Body of pancreas (tissue), 4 donors: ENCODE data around the gene CCDC71L. TPM values are rescaled to one million over a fixed set of nuclear protein-coding genes. Genes with fewer than 3 reads are reported as not detected.
A peak's percentile ranks its signal among the peaks of the same experiment; 100 is the strongest.

ENCODE experiments used
- ATAC-seq: fragments of 150-250 bp; one replicate; pipeline ENCODE4 v1.9.1; 2016
- DNase-seq, 4 donors: peaks; one replicate each; pipeline ENCODE4 v3.0.0-alpha.2; 2019
- H3K27ac ChIP-seq, 4 donors: fragments of 200-600 bp; sonication (generic); 1 replicate in 3 of 4; 2 replicates in 1 of 4; pipeline versions ENCODE4 v1.5.1 to v1.6.1; 2016 to 2019; ENCODE audit warnings: mild to moderate bottlenecking in 1 of 4, mixed read lengths in 1 of 4, moderate library complexity in 1 of 4
- H3K27me3 ChIP-seq, 2 donors: fragments of 200-600 bp; sonication (generic); one replicate each; pipeline ENCODE4 v1.6.0; 2016; ENCODE audit warnings: mild to moderate bottlenecking in 1 of 2
- H3K36me3 ChIP-seq, 2 donors: fragments of 200-600 bp; sonication (generic); replicated peaks in 1 of 2; 2 replicates each; pipeline ENCODE4 v1.5.1; 2016; ENCODE audit warnings: low read depth in 2 of 2; ENCODE audit not compliant: insufficient read depth in 1 of 2
- H3K4me1 ChIP-seq: fragments of 200-600 bp; sonication (generic); one replicate; pipeline ENCODE4 v1.6.0; 2016
- H3K4me3 ChIP-seq, 2 donors: fragments of 200-600 bp; sonication (generic); 1 replicate in 1 of 2; 2 replicates in 1 of 2; pipeline ENCODE4 v1.5.1; 2016 to 2019
- H3K9me3 ChIP-seq, 3 donors: fragments of 200-600 bp; sonication (generic); 1 replicate in 2 of 3; 2 replicates in 1 of 3; pipeline ENCODE4 v1.5.1; 2016
- CTCF ChIP-seq, 7 experiments: fragments of 450-650 bp in 4 of 7; fragments of 200-600 bp in 3 of 7; sonication (generic) in 3 of 7; IDR thresholded peaks; one replicate each; pipeline ENCODE4 v1.5.1; 2016 to 2019; ENCODE audit warnings: antibody characterized with exemption in 7 of 7
- POLR2A ChIP-seq, 3 donors: fragments of 450-650 bp; IDR thresholded peaks; one replicate each; pipeline ENCODE4 v1.6.1; 2016; ENCODE audit warnings: antibody characterized with exemption in 3 of 3, mild to moderate bottlenecking in 2 of 3
- WGBS, 2 donors: methylation state at CpG; one replicate each; pipeline ENCODE4 v1.1.5; 2017; 5-methylcytosine and 5-hydroxymethylcytosine counted together
- intact Hi-C: fragments of 100-400 bp; cut with DNase I; formaldehyde crosslinking; loops from one replicate; pipeline ENCODE4 v1.15.1; 2023
- total RNA-seq, 2 donors: library from RNA; depleted of rRNA; stranded (reverse); fragments of >200 nt; gene quantifications; one replicate each; pipeline ENCODE4 v1.1.0, GENCODE V29; 2016

Gene CCDC71L
- total RNA-seq, 2 donors from 2014 or later: 8.6 to 23.7 TPM

GRCh38 chr7:106666353-106666752 is 5.4 kb upstream of the CCDC71L start:
- H3K27me3 ChIP-seq: no peaks in the 10 kb centered on the region
- no peaks in the 10 kb centered on the region for H3K9me3 ChIP-seq
- H3K36me3 ChIP-seq: no peaks in the 10 kb centered on the region
- TF ChIP-seq CTCF (IDR thresholded peaks at IDR 0.05) (no peak), POLR2A (IDR thresholded peaks at IDR 0.05) (no peak)
- no peak for ATAC-seq
- intact Hi-C loops: no loop called here
- no peak overlapping the region for H3K27ac ChIP-seq
- 82 to 93% methylated on average over 2 of the region's 2 CpGs for WGBS, 2 donors
- no peak overlapping the region for H3K4me3 ChIP-seq
- H3K4me1 ChIP-seq: no peaks in the 10 kb centered on the region
- no peak for DNase-seq

GRCh38 chr7:106664343-106664742 is 3.4 kb upstream of the CCDC71L start:
- TF ChIP-seq POLR2A (IDR thresholded peaks at IDR 0.05): no peak
- no peak for TF ChIP-seq CTCF (IDR thresholded peaks at IDR 0.05)
- no peak overlapping the region for H3K27ac ChIP-seq
- DNase-seq: no peak
- H3K4me1 ChIP-seq: peaks cover 2% of the 10 kb centered on the region
- no peaks in the 10 kb centered on the region for H3K9me3 ChIP-seq
- no peak for ATAC-seq
- H3K27me3 ChIP-seq: no peaks in the 10 kb centered on the region
- H3K36me3 ChIP-seq: no peaks in the 10 kb centered on the region
- H3K4me3 ChIP-seq: no peak overlapping the region
- whole genome bisulfite sequencing, 2 donors: 84 to 87% methylated on average over 3 of the region's 3 CpGs
- intact Hi-C loops: no loop called here

- ATAC-seq (peak; percentile 69), DNase-seq (peak; percentile 77 to 82 (median 80))
- no peaks in the 10 kb centered on the region for H3K9me3 ChIP-seq
- TF ChIP-seq POLR2A (IDR thresholded peaks at IDR 0.05) (peak in 2 of 3 donors; percentile 58 to 61), CTCF (IDR thresholded peaks at IDR 0.05) (peak; percentile 46 to 78 (median 64))
- H3K27ac ChIP-seq: peak overlapping the region; percentile 81 to 97 (median 92)
- WGBS, 2 donors: 0 to 2% methylated on average over 9 to 101 of the region's 101 CpGs
- H3K4me3 ChIP-seq: peak overlapping the region; percentile 86 to 92
- H3K36me3 ChIP-seq: no peaks in the 10 kb centered on the region
- peaks cover 14% of the 10 kb centered on the region for H3K4me1 ChIP-seq
- intact Hi-C loops: no loop called here
- H3K27me3 ChIP-seq: no peaks in the 10 kb centered on the region
These were observed 746 bp downstream of the CCDC71L start for GRCh38 chr7:106659963-106660861.

- intact Hi-C loops: no loop called here
- H3K4me1 ChIP-seq: peaks cover 14% of the 10 kb centered on the region
- H3K27me3 ChIP-seq: no peaks in the 10 kb centered on the region
- no peak for ATAC-seq
- 13 to 16% methylated on average over 12 of the region's 12 CpGs for WGBS, 2 donors
- DNase-seq: no peak
- no peaks in the 10 kb centered on the region for H3K36me3 ChIP-seq
- peak overlapping the region; percentile 86 to 92 for H3K4me3 ChIP-seq
- peak overlapping the region; percentile 81 to 97 (median 92) for H3K27ac ChIP-seq
- H3K9me3 ChIP-seq: no peaks in the 10 kb centered on the region
- TF ChIP-seq CTCF (IDR thresholded peaks at IDR 0.05) (no peak), POLR2A (IDR thresholded peaks at IDR 0.05) (no peak)
These were observed 1.6 kb downstream of the CCDC71L start for GRCh38 chr7:106659166-106659962.
